ENCODE results near the gene OR10V1.
"Not testable (repeated sequence)": the region's sequence is repeated elsewhere in the genome, so short reads cannot be mapped to it uniquely, and the experiment has no call there.

Gene OR10V1

DNA sequence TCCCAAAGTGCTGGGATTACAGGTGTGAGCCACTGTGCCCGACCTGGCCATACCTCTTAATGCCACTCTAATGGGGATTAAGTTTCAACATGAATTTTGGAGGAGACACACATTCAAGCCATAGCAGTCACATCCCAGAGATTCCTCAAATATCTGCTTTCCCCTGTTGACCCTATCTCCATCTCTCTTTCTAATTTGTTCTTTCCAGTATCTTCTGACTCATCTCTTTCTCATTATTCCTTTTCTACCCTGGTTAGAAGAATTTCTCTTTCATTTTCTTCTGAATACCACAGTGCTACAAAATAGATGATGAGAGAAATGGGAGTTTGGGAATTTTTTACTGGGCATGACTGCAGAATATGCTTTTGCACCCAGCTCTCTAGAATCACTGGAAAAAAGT is 5.1 kb downstream of the OR10V1 start:
- no peak for DNase-seq (ENCODE audit: low spot score)

DNA sequence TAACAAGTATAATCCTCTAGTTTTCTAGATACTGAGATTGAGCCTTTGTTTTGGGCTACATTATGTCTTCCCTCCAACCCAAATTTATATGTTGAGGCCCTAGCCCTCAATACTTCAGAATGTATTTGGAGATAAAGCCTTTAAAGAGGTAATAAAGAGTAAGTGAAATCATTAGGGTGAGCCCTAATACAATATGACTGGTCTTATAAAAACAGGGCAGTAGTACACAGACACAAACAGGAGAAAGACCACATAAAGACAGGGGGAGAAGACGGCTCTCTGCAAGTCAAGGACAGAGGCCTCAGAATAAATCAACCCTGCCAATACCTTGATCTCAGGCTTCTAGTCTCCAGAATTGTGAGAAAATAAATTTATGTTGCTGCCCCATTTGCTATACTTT is 6.3 kb downstream of the OR10V1 start:
- no peak for DNase-seq (ENCODE audit: low spot score)

DNA sequence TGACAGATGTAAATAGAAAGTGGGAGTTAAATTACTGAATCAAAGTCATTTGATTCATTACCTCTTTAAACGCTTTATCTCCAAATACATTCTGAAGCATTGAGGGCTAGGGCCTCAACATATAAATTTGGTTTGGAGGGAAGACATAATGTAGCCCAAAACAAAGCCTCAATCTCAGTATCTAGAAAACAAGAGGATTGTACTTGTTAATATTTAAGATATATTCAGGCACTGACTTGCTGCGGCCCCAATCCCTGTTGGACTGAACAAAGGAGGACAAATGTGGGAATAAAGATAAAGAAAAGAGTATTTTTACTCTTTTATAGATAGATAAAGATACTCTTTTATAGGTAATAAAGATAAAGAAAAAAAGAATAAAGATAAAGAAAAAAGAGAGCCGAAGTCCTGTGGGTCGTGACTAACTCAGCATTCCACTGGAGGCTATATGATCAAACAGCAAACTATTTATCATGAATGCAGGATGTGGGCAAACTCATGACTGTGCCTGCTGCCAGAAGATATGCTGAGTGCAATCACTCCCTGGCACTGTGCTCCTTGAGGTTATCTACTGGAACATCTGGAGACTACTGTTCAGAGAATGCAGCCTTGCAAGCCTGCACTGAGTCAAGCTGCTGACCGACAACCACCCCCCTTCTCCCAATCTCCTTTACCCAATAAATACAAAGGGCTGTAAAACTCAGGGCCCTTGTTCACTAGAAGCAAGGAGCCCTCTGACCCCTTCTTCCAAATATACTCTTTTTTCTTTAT is 6.9 kb downstream of the OR10V1 start:
- DNase-seq (ENCODE audit: low spot score), result no peak

DNA sequence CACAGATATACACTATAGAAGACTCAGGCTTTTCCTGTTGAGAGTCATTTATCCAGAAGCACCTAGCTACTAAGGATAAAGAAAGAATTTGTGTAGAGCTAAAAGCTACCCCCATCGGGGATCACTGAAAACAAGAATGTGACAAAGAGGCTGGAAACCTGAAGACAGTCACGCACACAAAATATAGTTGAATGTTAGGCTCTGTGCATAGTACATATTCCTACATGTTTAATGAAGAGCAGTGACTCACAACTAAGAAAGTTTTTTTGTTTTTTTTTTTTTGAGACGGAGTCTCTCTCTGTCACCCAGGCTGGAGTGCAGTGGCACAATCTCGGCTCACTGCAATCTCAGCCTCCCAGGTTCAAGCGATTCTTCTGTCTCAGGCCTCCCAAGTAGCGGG is 8.4 kb downstream of the OR10V1 start:
- DNase-seq (ENCODE audit: low spot score), result no peak

DNA sequence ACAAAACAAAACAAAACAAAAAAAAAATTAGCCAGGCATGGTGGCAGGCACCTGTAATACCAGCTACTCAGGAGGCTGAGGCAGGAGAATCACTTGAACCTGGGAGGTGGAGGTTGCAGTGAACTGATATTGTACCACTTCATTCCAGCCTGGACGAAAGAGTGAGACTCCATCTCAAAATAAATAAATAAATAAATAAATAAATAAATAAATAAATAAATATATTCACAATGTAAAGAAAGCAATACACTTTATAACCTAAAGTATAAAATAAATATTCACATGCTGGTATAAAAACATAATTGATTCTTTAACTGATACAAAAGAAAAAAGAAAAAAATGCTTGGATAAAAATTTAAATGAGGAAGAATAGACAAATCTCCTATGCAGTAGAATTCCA is 10.1 kb downstream of the OR10V1 start:
- not testable (repeated sequence) for DNase-seq (ENCODE audit: low spot score)

DNA sequence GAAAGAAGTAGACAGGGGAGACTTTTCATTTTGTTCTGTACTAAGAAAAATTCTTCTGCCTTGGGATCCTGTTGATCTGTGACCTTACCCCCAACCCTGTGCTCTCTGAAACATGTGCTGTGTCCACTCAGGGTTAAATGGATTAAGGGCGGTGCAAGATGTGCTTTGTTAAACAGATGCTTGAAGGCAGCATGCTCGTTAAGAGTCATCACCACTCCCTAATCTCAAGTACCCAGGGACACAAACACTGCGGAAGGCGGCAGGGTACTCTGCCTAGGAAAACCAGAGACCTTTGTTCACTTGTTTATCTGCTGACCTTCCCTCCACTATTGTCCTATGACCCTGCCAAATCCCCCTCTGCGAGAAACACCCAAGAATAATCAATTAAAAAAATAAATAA is 13.5 kb downstream of the OR10V1 start:
- not testable (repeated sequence) for DNase-seq (ENCODE audit: low spot score)

DNA sequence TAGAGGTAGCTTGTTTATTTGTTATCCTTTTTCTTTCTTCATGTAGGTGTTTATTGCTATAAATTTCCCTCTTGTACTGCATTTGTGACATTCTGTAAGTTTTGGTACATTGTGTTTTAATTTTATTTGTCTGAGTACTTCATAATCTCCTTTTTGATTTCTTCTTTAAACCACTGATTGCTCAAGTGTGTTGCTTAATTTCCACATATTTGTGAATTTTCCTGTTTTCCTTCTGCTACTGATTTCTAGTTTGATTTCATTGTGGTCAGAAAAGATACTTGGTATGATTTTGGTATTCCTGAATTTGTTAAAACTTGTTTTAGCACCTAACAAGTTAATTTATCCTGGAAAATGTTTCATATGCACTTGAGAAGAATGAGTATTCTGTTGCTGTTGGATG is 15.1 kb downstream of the OR10V1 start:
- no peak for DNase-seq (ENCODE audit: low spot score)

DNA sequence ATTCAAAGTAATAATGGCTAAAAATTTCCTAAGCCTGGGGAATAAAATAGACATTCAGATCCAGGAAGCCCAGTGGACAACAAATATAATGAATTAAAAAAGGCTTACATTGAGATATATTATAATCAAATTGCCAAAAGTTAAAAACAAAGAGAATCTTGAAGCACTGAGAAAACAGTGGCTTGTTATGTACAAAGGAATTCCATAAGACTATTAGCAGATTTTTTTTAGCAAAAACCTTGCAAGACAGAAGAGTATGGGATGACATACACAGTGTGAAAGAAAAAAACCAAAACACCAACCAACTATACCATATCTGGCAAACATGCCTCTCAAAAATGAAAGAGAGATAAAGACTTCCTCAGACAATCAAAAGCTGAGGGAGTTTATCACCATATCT is 20.7 kb downstream of the OR10V1 start:
- no peak for DNase-seq (ENCODE audit: low spot score)

DNA sequence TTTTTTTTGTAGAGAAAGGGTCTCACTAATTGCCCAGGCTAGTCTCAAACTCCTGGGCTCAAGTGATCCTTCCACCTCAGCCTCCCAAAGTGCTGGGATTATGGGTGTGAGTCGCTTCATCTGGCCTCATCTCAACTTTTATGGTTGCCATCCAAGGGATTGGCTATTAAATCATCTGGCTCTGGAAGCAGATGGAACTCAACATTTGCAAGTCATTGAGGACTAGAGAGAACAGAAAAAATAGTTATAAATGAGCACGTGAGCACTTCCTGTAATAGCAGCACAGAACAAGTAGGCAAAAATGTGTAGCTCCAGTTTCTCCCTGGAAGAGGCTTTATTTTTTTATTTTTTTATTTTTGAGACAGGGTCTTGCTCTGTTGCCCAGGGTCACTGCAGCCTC is 22.5 kb downstream of the OR10V1 start:
- no peak for DNase-seq (ENCODE audit: low spot score)

DNA sequence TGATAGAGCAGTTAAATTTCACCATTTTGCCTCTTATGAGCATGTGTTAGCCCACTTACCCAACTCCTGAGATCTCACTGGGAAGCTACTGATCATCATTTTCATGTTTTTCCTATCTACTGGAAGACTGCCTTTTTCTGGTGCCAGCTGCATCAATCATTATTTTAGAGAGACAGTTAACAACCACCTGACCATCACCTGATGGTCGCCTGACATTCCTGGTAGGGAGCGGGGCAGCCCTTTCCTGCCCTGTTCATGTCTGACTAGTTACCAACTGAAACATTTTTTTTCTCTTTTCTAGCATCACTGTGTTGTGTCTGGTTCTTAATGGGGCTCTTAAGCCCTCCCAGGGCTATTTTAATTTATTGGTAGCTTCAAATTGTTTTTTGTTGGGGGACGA is 24.6 kb downstream of the OR10V1 start:
- no peak for DNase-seq (ENCODE audit: low spot score)

DNA sequence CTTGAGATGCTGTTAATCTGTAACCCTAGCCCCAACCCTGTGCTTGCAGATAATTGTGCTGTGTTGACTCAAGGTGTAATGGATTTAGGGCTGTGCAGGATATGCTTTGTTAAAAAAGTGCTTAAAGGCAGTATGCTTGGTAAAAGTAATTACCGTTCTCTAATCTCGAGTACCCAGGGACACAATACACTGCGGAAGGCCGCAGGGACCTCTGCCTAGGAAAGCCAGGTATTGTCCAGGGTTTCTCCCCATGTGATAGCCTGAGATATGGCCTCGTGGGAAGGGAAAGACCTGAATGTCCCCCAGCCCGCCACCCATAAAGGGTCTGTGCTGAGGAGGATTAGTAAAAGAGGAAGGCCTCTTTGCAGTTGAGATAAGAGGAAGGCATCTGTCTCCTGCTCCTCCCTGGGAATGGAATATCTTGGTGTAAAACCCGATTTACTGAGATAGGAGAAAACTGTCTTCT is 32.4 kb downstream of the OR10V1 start:
- DNase-seq (ENCODE audit: low spot score), result not testable (repeated sequence)

DNA sequence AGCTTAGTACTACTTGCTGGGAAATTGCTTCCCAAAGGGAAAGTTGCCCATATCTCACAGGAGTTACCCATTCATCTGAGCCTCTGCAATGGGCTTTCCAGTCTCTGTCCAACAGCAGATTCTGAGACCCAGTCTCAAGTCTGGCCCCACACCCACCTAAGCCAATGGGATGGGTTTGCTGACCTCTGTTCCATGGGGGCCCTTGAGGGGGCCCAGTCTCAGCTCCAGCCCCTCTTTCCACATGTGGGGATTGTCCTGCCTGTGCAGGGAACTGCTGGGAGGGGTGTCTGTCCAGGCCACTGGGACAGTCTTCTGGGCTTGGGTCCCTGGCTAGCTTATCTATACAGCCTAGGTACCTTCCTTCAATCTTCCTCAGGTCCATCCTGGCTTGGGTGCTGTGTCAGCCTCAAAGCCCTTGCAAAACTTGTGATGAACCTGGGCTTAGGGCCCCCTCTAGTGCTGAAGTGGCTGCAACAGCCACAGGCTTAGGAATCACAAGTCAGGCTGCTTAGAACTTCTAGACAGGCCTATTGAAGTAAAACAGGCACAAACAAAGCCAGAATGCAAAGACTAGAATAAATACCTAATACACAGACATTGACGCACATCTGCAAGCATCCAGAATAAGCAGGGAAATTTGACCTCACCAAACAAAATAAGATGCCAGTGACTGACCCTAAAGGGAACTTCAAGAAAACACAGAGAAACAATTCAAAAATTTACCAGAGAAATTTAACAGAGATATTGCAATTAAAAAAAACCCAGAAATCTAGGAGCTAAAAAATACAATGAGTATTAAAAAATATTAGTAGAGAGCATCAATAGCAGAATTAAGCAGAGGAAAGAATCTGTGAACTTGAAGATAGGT is 33.1 kb downstream of the OR10V1 start:
- peak; percentile 78 for DNase-seq (ENCODE audit: low spot score)

DNA sequence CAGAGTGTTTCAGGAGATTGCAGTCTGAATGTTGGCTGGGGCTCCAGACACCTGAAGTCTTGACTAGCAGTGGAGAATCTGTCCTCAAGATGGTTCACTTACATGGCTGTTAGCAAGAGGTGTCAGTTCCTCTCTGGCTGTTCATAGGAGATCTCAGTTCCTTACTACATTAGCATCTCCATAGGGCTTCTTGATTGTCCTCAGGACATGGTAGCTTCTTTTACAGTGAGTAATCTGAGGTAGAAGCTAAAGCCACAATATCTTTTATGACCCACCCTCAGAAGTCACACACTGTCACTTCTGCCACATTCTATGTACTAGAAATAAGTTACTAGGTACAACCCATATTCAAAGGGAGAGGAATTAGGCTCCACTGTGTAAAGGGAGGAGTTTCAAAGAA is 34.3 kb downstream of the OR10V1 start:
- DNase-seq (ENCODE audit: low spot score), result no peak

DNA sequence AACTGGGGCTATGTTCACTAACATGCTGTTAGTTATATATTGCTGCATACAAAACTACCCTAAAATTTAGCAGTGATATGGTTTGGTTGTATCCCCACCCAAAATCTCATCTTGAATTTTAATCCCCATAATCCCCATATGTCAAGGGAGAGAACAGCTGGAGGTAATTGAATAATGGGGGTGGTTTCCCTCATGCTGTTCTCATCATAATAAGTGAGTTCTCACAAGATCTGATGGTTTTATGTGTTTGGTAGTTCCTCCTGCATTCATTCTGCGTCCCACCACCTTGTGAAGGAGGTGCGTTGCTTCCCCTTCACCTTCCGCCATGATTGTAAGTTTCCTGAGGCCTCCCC is 34.9 kb downstream of the OR10V1 start:
- no peak for DNase-seq (ENCODE audit: low spot score)

DNA sequence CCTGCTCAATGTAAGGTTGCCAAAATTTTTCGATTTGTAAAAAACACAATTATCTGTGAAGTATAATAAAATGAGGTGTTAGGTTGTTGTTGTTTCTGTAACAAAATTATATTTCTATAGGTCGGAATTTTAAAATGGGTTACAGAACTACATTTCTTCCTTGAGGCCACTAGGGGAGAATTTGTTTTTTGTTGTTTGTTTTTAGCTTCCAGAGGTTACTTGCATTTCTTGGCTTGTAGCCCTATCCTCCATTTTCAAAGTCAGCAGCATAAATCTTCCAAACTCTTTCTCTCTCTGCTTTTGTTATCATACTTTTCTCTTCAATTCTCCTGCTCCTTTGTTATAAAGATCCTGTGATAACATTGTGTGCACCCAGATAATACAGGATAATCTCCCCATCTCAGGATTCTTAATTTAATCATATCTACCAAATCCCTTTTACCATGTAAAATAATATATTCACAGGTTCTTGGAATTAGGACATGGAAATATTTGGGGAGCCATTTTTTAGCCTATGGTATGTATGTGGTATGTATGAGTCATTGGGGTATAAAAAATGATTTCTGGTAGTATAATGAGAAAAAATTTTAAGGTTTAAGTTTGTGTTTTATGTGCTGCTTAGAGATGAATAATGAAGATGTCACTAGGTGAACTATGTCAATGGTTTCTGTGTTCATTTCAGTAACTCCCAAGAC is 35.4 kb downstream of the OR10V1 start:
- DNase-seq (ENCODE audit: low spot score), result no peak

DNA sequence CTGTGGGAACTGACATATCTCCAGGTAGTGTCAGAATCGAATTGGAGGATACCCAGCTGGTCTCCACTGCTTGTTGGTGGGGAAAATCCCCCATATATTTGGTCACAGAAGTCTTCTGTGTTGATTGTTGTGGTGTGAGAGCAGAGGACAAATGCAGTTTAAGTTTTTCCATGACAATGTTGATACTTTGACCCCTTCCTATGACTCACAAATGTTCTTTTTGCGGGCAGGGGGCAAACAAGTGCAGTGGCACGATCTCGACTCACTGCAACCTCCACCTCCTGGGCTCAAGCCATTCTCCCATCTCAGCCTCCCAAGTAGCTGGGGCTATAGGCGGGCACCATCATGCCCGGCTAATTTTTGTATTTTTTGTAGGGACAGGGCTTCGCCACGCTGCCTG is 37.4 kb downstream of the OR10V1 start:
- DNase-seq (ENCODE audit: low spot score), result no peak

DNA sequence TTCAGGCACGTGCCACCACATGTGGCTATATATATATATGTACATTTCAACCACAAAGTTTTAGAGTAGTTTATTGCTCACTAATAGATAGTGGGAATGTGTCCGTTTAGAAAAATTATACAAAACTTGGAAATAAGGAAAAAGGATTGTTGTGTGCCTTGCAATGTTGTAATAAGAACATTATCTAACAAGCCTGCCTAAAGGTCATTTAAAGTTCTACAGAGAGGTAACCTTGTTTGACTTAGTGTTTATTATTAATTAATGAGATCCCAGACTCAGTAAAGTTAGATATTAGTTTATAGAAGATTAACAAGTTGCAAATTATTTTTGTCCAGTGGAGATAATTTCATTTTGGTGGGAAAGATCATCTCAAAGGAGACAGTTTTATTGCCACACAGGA is 39.4 kb downstream of the OR10V1 start:
- no peak for DNase-seq (ENCODE audit: low spot score)

DNA sequence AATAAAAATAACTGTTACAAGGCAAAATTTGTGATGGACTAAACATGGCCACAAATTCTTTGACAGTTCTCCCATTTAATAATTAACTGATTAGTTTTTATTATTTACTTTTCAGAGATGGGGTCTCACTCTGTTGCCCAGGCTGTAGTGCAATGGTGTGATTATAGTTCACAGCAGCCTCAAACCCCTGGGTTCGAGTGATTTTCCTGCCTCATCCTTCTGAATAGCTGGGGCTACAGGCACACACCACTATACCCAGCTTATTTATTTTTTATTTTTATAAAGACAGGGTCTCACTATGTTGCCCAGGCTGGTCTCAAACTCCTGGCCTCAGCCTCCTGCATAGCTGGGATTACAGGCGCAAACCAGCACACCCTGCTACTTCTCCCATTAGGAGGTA is 40.4 kb downstream of the OR10V1 start:
- no peak for DNase-seq (ENCODE audit: low spot score)

DNA sequence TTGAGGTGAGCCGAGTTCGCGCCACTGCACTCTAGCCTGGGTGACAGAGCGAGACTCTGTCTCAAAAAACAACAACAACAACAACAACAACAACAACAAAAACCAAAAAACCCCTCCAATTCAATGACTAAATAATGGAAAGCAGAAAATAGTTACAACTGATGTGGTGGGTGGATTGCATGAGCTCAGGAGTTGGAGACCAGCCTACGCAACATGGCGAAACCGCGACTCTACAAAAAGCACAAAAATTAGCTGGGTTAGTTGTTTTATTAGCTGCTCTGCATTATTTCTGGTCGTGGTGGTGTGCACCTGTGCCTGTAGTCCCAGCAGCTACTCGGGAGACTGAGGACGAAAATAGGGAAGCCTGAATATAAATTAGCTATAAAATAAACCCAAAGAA is 42.2 kb downstream of the OR10V1 start:
- no peak for DNase-seq (ENCODE audit: low spot score)

DNA sequence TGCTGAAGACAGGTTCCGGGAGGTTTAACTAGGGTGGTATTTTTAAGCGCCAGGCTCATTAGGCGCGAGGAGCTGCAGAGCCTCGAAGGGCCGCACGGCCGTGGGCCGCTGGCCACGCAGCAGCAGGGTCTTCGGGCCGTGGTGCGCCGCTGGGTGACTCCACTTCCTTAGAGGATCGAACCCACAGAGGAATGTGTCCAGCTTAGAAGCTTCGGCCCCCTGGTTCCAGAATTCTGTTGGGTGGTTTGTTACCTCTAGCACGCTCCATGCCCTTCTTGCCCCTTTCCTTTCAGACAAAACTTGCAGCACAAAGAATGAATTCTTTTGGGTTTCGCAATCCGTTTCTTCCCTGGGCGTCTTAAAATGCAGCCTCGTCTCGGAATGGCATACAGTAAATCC is 44.0 kb downstream of the OR10V1 start:
- no peak for DNase-seq (ENCODE audit: low spot score)

DNA sequence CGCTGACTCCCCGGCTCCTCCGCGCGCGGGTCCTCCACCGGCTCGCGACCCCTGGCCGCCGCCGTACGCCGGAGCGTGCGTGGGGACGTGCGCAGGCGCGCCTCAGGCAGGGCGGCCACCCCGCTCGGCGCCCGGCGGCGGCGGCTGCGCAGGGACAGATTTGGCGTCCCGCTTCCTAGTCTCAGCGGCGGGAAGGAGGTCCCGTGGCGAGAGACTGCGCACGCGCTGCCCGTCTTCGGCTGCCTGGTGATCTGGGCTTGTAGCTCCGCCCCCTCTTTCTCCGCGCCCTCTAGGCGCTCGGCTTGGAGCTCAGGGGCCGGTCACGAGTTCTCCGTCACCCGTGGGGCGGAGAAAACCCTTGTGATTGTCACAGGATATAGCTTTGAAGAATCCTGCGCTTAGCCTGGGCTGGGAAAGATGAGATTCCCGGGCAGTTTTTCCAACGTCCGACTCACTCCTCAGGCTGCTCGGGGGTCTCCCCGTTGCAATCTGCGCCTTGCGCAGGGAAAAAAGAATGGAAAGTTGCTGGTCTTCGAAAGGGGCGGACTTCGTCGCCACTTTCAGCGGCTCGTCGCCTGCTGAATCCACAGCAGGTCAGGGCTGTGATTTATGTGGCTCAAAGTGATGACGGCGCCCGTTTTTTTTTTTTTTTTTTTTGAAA is 44.6 kb downstream of the OR10V1 start, which contains the start of gene PATL1:
TSS of gene PATL1 (minus strand) at position 88 of the 661 bp plus-strand sequence. CDS start 142 bp downstream, outside the sequence.
- peak; percentile 99 for DNase-seq (ENCODE audit: low spot score)

All from hematopoietic multipotent progenitor cell treated with erythropoietin and hydrocortisone succinate and interleukin-3 and kit ligand, for 17 days (in vitro differentiated cells).